DND-41 (cell line): ENCODE results near the gene CENPU.

ENCODE experiments used
- ATAC-seq: fragments of 200-7000 bp; cut with Tn5 transposase; 3 replicates; pipeline ENCODE4 v1.9.1; 2021; ENCODE audit warnings: low read depth; ENCODE audit not compliant: insufficient read depth
- DNase-seq: peaks from one replicate; pipeline ENCODE4 v3.0.0-alpha.2; 2020
- H2AFZ ChIP-seq: 2 replicates; pipeline ENCODE4 v1.6.0; 2012; ENCODE audit warnings: low read depth, low read length
- H3K27ac ChIP-seq: 2 replicates; pipeline ENCODE4 v1.5.1; 2012; ENCODE audit warnings: low read length, inconsistent platforms
- H3K27me3 ChIP-seq: fragments of 200-600 bp; sonication (generic); 2 replicates; pipeline ENCODE4 v1.6.0; 2012; ENCODE audit warnings: low read length, mild to moderate bottlenecking, inconsistent platforms; ENCODE audit not compliant: insufficient read depth, poor library complexity
- H3K36me3 ChIP-seq: 2 replicates; pipeline ENCODE4 v1.5.1; 2012; ENCODE audit warnings: low read length, inconsistent platforms; ENCODE audit not compliant: insufficient read depth
- H3K4me1 ChIP-seq: 2 replicates; pipeline ENCODE4 v1.5.1; 2012; ENCODE audit warnings: mild to moderate bottlenecking, low read length; ENCODE audit not compliant: insufficient read depth
- H3K4me2 ChIP-seq: 2 replicates; pipeline ENCODE4 v1.6.0; 2012; ENCODE audit warnings: mild to moderate bottlenecking, moderate library complexity, low read length, inconsistent platforms; ENCODE audit not compliant: insufficient read depth
- H3K4me3 ChIP-seq, 2 experiments: fragments of 200-600 bp in 1 of 2; shearing (Covaris generic) in 1 of 2; 2 replicates each; pipeline ENCODE4 v1.5.1; 2012 to 2016; ENCODE audit warnings: inconsistent platforms in 2 of 2, low read length in 2 of 2, mild to moderate bottlenecking in 2 of 2, low read depth in 1 of 2, moderate library complexity in 1 of 2
- H3K79me2 ChIP-seq: 2 replicates; pipeline ENCODE4 v1.6.0; 2012; ENCODE audit warnings: low read length, inconsistent platforms; ENCODE audit not compliant: insufficient read depth
- H3K9ac ChIP-seq: 2 replicates; pipeline ENCODE4 v1.6.0; 2012; ENCODE audit warnings: low read depth, mild to moderate bottlenecking, inconsistent platforms, low read length, moderate library complexity
- H3K9me3 ChIP-seq: 2 replicates; pipeline ENCODE4 v1.5.1; 2012; ENCODE audit warnings: low read length, moderate library complexity, mild to moderate bottlenecking, inconsistent platforms; ENCODE audit not compliant: insufficient read depth, severe bottlenecking
- H4K20me1 ChIP-seq: 2 replicates; pipeline ENCODE4 v1.6.0; 2012; ENCODE audit warnings: low read length; ENCODE audit not compliant: insufficient read depth
- CTCF ChIP-seq: IDR thresholded peaks from 2 replicates; pipeline ENCODE4 v1.5.1; 2012; ENCODE audit warnings: borderline replicate concordance, low read length, moderate library complexity, mild to moderate bottlenecking; ENCODE audit not compliant: poor library complexity, severe bottlenecking; ENCODE audit errors: extremely low read depth
- EZH2 ChIP-seq: IDR thresholded peaks from 3 replicates; pipeline ENCODE4 v1.6.1; 2012; ENCODE audit warnings: borderline replicate concordance, low read depth, mild to moderate bottlenecking, moderate library complexity, low read length, inconsistent platforms; ENCODE audit not compliant: severe bottlenecking

Gene CENPU

GRCh38 chr4:184712322-184712721, 21.6 kb downstream of the CENPU start:
- H3K27me3 ChIP-seq: no peaks in the 10 kb centered on the region
- TF ChIP-seq EZH2 (no peak), CTCF (no peak)
- no peak overlapping the region for H3K27ac ChIP-seq
- no peaks in the 10 kb centered on the region for H3K4me1 ChIP-seq
- H2AFZ ChIP-seq: no peak overlapping the region
- DNase-seq (no peak), ATAC-seq (no peak)
- H3K79me2 ChIP-seq: peaks cover 36% of the 10 kb centered on the region
- no peaks in the 10 kb centered on the region for H3K9me3 ChIP-seq
- H3K4me3 ChIP-seq: no peak overlapping the region
- no peak overlapping the region for H3K9ac ChIP-seq
- H3K4me2 ChIP-seq: no peak overlapping the region
- peaks cover 17% of the 10 kb centered on the region; the same call in 1 of the 2 replicates for H4K20me1 ChIP-seq
- peaks cover 94% of the 10 kb centered on the region for H3K36me3 ChIP-seq

- Histone ChIP-seq H3K4me2 (no peak overlapping the region), H4K20me1 (peaks cover 28% of the 10 kb centered on the region; the same call in 1 of the 2 replicates), H2AFZ (no peak overlapping the region), H3K27ac (no peak overlapping the region), H3K79me2 (peaks cover 42% of the 10 kb centered on the region), H3K4me3 (no peak overlapping the region), H3K9ac (no peak overlapping the region), H3K9me3 (no peaks in the 10 kb centered on the region), H3K27me3 (no peaks in the 10 kb centered on the region), H3K4me1 (no peaks in the 10 kb centered on the region), H3K36me3 (peaks cover 95% of the 10 kb centered on the region)
- DNase-seq: no peak
- no peak for TF ChIP-seq CTCF
- TF ChIP-seq EZH2: no peak
- no peak for ATAC-seq
Measured at GRCh38 chr4:184706453-184706852, 27.4 kb downstream of the CENPU start.

- H3K4me2 ChIP-seq: no peak overlapping the region
Measured at GRCh38 chr4:184705692-184706091, 28.2 kb downstream of the CENPU start.

More at GRCh38 chr4:184705692-184706091, 28.2 kb downstream of the CENPU start:
- Histone ChIP-seq H3K79me2 (peaks cover 40% of the 10 kb centered on the region), H2AFZ (no peak overlapping the region), H3K9me3 (no peaks in the 10 kb centered on the region), H3K27me3 (no peaks in the 10 kb centered on the region), H3K36me3 (peaks cover 95% of the 10 kb centered on the region), H3K27ac (no peak overlapping the region), H3K4me1 (no peaks in the 10 kb centered on the region), H3K9ac (no peak overlapping the region), H4K20me1 (peaks cover 28% of the 10 kb centered on the region; the same call in 1 of the 2 replicates), H3K4me3 (no peak overlapping the region)
- no peak for DNase-seq
- ATAC-seq: peak; percentile 39; the same call in 1 of the 3 replicates
- no peak for TF ChIP-seq EZH2
- TF ChIP-seq CTCF: no peak
